ENCODE data around the gene RGS9. TPM values are rescaled to one million over a fixed set of nuclear protein-coding genes. Genes with fewer than 3 reads are reported as not detected.

The RGS9 gene
- total and polyA plus RNA-seq, 2 experiments from 2014 or later: 12.8 to 29.6 TPM

DNA sequence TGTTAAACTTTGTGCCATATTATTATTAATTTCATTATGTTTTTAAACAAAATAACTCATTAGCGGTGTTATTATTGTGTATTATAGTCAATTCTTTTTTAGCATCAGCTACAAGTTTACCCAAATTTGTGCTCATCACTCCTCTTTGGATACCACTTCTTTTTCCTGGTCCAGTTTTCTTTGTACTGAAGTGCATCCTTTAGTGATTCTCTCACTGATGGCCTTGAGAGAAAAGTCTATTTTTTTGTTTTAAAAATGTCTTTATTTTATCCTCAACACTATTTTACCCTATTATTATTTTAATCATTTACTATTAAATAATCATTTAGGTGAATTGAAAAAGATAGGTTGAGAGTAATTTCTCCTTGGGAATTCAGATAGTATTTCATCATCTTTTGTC, 99.2 kb downstream of the RGS9 start:
- Histone ChIP-seq H3K4me3 (no peak overlapping the region), H3K9me2 (ENCODE audit: insufficient read depth) (no peaks in the 10 kb centered on the region), H3K27ac (ENCODE audit: low read depth) (no peak overlapping the region), H3K4me1 (ENCODE audit: insufficient read depth) (no peaks in the 10 kb centered on the region), H4K20me1 (replicated peaks; ENCODE audit: insufficient read depth) (no peaks in the 10 kb centered on the region), H3K27me3 (ENCODE audit: insufficient read depth) (no peaks in the 10 kb centered on the region), H3K79me2 (replicated peaks; ENCODE audit: insufficient read depth) (no peaks in the 10 kb centered on the region), H2AFZ (no peak overlapping the region), H3F3A (replicated peaks; ENCODE audit: low read depth) (no peaks in the 10 kb centered on the region), H3K36me3 (ENCODE audit: insufficient read depth) (no peaks in the 10 kb centered on the region), H3K4me2 (no peak overlapping the region)
- DNase-seq (ENCODE audit: low spot score): no peak
- H3K36me3 Mint-ChIP-seq (ENCODE audit: low read depth): no peaks in the 10 kb centered on the region; the same call in 2 of the 3 replicates
- ATAC-seq: no peak
- H3K4me1 Mint-ChIP-seq: no peaks in the 10 kb centered on the region; the same call in 1 of the 3 replicates
- peaks cover 6% of the 10 kb centered on the region for H3K27me3 Mint-ChIP-seq (ENCODE audit: insufficient read depth, low read depth, poor library complexity)
- H3K9me3 Mint-ChIP-seq: peaks cover 3% of the 10 kb centered on the region; the same call in 1 of the 3 replicates
- TF ChIP-seq STAT1 (IDR thresholded peaks at IDR 0.05; ENCODE audit: unreplicated experiment) (no peak), NANOG (IDR thresholded peaks at IDR 0.05; ENCODE audit: borderline replicate concordance) (no peak), ZNF331 (CRISPR knock-in tag; IDR thresholded peaks at IDR 0.05; ENCODE audit: low read depth) (no peak), EZH2 (IDR thresholded peaks at IDR 0.05; ENCODE audit: low read depth, unreplicated experiment) (no peak), POLR2AphosphoS5 (IDR thresholded peaks at IDR 0.05; ENCODE audit: low read depth) (no peak), ZNF114 (CRISPR knock-in tag; IDR thresholded peaks at IDR 0.05) (no peak), EZH2phosphoT487 (IDR thresholded peaks at IDR 0.05; ENCODE audit: unreplicated experiment) (no peak), JUNB (IDR thresholded peaks at IDR 0.05; ENCODE audit: unreplicated experiment) (no peak), CREB1 (CRISPR knock-in tag; IDR thresholded peaks at IDR 0.05; ENCODE audit: low read depth) (no peak)
- TF ChIP-seq, protein P1, sequence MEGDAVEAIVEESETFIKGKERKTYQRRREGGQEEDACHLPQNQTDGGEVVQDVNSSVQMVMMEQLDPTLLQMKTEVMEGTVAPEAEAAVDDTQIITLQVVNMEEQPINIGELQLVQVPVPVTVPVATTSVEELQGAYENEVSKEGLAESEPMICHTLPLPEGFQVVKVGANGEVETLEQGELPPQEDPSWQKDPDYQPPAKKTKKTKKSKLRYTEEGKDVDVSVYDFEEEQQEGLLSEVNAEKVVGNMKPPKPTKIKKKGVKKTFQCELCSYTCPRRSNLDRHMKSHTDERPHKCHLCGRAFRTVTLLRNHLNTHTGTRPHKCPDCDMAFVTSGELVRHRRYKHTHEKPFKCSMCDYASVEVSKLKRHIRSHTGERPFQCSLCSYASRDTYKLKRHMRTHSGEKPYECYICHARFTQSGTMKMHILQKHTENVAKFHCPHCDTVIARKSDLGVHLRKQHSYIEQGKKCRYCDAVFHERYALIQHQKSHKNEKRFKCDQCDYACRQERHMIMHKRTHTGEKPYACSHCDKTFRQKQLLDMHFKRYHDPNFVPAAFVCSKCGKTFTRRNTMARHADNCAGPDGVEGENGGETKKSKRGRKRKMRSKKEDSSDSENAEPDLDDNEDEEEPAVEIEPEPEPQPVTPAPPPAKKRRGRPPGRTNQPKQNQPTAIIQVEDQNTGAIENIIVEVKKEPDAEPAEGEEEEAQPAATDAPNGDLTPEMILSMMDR (conservative IDR thresholded peaks at IDR 0.05; ENCODE audit: low read depth in 2 of 2): no peak
- TF ChIP-seq, protein P2, sequence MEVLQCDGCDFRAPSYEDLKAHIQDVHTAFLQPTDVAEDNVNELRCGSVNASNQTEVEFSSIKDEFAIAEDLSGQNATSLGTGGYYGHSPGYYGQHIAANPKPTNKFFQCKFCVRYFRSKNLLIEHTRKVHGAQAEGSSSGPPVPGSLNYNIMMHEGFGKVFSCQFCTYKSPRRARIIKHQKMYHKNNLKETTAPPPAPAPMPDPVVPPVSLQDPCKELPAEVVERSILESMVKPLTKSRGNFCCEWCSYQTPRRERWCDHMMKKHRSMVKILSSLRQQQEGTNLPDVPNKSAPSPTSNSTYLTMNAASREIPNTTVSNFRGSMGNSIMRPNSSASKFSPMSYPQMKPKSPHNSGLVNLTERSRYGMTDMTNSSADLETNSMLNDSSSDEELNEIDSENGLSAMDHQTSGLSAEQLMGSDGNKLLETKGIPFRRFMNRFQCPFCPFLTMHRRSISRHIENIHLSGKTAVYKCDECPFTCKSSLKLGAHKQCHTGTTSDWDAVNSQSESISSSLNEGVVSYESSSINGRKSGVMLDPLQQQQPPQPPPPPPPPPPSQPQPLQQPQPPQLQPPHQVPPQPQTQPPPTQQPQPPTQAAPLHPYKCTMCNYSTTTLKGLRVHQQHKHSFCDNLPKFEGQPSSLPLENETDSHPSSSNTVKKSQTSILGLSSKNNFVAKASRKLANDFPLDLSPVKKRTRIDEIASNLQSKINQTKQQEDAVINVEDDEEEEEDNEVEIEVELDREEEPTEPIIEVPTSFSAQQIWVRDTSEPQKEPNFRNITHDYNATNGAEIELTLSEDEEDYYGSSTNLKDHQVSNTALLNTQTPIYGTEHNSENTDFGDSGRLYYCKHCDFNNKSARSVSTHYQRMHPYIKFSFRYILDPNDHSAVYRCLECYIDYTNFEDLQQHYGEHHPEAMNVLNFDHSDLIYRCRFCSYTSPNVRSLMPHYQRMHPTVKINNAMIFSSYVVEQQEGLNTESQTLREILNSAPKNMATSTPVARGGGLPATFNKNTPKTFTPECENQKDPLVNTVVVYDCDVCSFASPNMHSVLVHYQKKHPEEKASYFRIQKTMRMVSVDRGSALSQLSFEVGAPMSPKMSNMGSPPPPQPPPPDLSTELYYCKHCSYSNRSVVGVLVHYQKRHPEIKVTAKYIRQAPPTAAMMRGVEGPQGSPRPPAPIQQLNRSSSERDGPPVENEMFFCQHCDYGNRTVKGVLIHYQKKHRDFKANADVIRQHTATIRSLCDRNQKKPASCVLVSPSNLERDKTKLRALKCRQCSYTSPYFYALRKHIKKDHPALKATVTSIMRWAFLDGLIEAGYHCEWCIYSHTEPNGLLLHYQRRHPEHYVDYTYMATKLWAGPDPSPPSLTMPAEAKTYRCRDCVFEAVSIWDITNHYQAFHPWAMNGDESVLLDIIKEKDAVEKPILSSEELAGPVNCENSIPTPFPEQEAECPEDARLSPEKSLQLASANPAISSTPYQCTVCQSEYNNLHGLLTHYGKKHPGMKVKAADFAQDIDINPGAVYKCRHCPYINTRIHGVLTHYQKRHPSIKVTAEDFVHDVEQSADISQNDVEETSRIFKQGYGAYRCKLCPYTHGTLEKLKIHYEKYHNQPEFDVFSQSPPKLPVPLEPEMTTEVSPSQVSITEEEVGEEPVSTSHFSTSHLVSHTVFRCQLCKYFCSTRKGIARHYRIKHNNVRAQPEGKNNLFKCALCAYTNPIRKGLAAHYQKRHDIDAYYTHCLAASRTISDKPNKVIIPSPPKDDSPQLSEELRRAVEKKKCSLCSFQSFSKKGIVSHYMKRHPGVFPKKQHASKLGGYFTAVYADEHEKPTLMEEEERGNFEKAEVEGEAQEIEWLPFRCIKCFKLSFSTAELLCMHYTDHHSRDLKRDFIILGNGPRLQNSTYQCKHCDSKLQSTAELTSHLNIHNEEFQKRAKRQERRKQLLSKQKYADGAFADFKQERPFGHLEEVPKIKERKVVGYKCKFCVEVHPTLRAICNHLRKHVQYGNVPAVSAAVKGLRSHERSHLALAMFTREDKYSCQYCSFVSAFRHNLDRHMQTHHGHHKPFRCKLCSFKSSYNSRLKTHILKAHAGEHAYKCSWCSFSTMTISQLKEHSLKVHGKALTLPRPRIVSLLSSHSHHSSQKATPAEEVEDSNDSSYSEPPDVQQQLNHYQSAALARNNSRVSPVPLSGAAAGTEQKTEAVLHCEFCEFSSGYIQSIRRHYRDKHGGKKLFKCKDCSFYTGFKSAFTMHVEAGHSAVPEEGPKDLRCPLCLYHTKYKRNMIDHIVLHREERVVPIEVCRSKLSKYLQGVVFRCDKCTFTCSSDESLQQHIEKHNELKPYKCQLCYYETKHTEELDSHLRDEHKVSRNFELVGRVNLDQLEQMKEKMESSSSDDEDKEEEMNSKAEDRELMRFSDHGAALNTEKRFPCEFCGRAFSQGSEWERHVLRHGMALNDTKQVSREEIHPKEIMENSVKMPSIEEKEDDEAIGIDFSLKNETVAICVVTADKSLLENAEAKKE (CRISPR knock-in tag; IDR thresholded peaks at IDR 0.05): no peak
- TF ChIP-seq, protein P3, sequence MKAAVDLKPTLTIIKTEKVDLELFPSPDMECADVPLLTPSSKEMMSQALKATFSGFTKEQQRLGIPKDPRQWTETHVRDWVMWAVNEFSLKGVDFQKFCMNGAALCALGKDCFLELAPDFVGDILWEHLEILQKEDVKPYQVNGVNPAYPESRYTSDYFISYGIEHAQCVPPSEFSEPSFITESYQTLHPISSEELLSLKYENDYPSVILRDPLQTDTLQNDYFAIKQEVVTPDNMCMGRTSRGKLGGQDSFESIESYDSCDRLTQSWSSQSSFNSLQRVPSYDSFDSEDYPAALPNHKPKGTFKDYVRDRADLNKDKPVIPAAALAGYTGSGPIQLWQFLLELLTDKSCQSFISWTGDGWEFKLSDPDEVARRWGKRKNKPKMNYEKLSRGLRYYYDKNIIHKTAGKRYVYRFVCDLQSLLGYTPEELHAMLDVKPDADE (IDR thresholded peaks at IDR 0.05): no peak
- TF ChIP-seq, protein P4, sequence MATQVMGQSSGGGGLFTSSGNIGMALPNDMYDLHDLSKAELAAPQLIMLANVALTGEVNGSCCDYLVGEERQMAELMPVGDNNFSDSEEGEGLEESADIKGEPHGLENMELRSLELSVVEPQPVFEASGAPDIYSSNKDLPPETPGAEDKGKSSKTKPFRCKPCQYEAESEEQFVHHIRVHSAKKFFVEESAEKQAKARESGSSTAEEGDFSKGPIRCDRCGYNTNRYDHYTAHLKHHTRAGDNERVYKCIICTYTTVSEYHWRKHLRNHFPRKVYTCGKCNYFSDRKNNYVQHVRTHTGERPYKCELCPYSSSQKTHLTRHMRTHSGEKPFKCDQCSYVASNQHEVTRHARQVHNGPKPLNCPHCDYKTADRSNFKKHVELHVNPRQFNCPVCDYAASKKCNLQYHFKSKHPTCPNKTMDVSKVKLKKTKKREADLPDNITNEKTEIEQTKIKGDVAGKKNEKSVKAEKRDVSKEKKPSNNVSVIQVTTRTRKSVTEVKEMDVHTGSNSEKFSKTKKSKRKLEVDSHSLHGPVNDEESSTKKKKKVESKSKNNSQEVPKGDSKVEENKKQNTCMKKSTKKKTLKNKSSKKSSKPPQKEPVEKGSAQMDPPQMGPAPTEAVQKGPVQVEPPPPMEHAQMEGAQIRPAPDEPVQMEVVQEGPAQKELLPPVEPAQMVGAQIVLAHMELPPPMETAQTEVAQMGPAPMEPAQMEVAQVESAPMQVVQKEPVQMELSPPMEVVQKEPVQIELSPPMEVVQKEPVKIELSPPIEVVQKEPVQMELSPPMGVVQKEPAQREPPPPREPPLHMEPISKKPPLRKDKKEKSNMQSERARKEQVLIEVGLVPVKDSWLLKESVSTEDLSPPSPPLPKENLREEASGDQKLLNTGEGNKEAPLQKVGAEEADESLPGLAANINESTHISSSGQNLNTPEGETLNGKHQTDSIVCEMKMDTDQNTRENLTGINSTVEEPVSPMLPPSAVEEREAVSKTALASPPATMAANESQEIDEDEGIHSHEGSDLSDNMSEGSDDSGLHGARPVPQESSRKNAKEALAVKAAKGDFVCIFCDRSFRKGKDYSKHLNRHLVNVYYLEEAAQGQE (IDR thresholded peaks at IDR 0.05; ENCODE audit: unreplicated experiment): no peak
- H3K4me3 Mint-ChIP-seq: no peak overlapping the region
- no peak overlapping the region for H3K27ac Mint-ChIP-seq
